ENCODE results near the gene CMTM2.
"Not testable (repeated sequence)": the region's sequence is repeated elsewhere in the genome, so short reads cannot be mapped to it uniquely, and the experiment has no call there.

Gene CMTM2

GRCh38 chr16:66587881-66588600, 8.8 kb downstream of the CMTM2 start:
- no peak for DNase-seq

GRCh38 chr16:66588981-66589713, 9.9 kb downstream of the CMTM2 start:
- DNase-seq: peak; percentile 36

- DNase-seq: no peak
Observed at GRCh38 chr16:66590322-66590721, 11.1 kb downstream of the CMTM2 start.

GRCh38 chr16:66591018-66591417, 11.8 kb downstream of the CMTM2 start:
- no peak for DNase-seq

- DNase-seq: no peak
Observed at GRCh38 chr16:66592241-66592640, 13.0 kb downstream of the CMTM2 start.

GRCh38 chr16:66592814-66593213, 13.6 kb downstream of the CMTM2 start:
- no peak for DNase-seq

GRCh38 chr16:66594739-66595138, 15.5 kb downstream of the CMTM2 start:
- no peak for DNase-seq

GRCh38 chr16:66596559-66596958, 17.3 kb downstream of the CMTM2 start:
- DNase-seq: not testable (repeated sequence)

- no peak for DNase-seq
Observed at GRCh38 chr16:66596986-66597848, 18.0 kb downstream of the CMTM2 start.

GRCh38 chr16:66598111-66598510, 18.8 kb downstream of the CMTM2 start:
- DNase-seq: no peak

GRCh38 chr16:66599726-66600125, 20.5 kb downstream of the CMTM2 start:
- no peak for DNase-seq

GRCh38 chr16:66600477-66600876, 21.2 kb downstream of the CMTM2 start:
- DNase-seq: no peak

- no peak for DNase-seq
Observed at GRCh38 chr16:66601471-66601870, 22.2 kb downstream of the CMTM2 start.

GRCh38 chr16:66603537-66604375, 24.5 kb downstream of the CMTM2 start:
- DNase-seq: peak; percentile 59

- peak; percentile 59 for DNase-seq
Observed at GRCh38 chr16:66604376-66605176, 25.3 kb downstream of the CMTM2 start, which contains the start of gene CMTM3. TSS of gene CMTM3 (plus strand) at chr16:66604704. CDS start at chr16:66604806, 102 bp downstream.

- peak; percentile 37 for DNase-seq
Observed at GRCh38 chr16:66605177-66605978, 26.1 kb downstream of the CMTM2 start.

- DNase-seq: no peak
Observed at GRCh38 chr16:66605979-66606751, 26.9 kb downstream of the CMTM2 start.

- DNase-seq: peak; percentile 81
Observed at GRCh38 chr16:66608241-66609138, 29.2 kb downstream of the CMTM2 start.

- no peak for DNase-seq
Observed at GRCh38 chr16:66609139-66609510, 29.9 kb downstream of the CMTM2 start.

All from T-helper 9 cell (primary cell).